Measurements from ENCODE around the gene LRP5. TPM values are rescaled to one million over a fixed set of nuclear protein-coding genes. Genes with fewer than 3 reads are reported as not detected.

The LRP5 gene
- total RNA-seq, 1 donor from 2014 or later = 20.2 TPM

DNA sequence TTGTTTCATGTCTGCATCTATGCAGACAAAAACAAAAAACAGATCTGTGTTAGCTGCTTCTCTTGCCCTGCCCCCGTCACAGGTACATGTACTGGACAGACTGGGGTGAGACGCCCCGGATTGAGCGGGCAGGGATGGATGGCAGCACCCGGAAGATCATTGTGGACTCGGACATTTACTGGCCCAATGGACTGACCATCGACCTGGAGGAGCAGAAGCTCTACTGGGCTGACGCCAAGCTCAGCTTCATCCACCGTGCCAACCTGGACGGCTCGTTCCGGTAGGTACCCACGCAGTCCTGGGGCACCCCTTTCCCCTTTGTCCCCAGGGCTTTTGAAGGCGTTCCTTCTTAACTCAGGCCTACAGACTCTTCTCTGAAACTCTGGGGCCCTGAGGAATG lies 45.2 kb downstream of the LRP5 start:
- no peak overlapping the region for H3K4me3 ChIP-seq (ENCODE audit: insufficient read depth, low read depth, low read length)
- peaks cover 2% of the 10 kb centered on the region for H3K4me1 Mint-ChIP-seq (ENCODE audit: low read depth, unreplicated experiment)
- no peaks in the 10 kb centered on the region for H3K27me3 Mint-ChIP-seq (ENCODE audit: low read depth, unreplicated experiment)
- peaks cover 4% of the 10 kb centered on the region for H3K9me3 ChIP-seq (ENCODE audit: insufficient read depth, low read depth, low read length)
- peaks cover 2% of the 10 kb centered on the region for H3K9me3 Mint-ChIP-seq (ENCODE audit: unreplicated experiment)
- peaks cover 19% of the 10 kb centered on the region for H3K36me3 Mint-ChIP-seq (ENCODE audit: low read depth, unreplicated experiment)
- H3K4me3 Mint-ChIP-seq (ENCODE audit: unreplicated experiment) = no peak overlapping the region
- H3K27ac Mint-ChIP-seq (ENCODE audit: unreplicated experiment) = no peak overlapping the region
- FAIRE-seq (no peak), DNase-seq (ENCODE audit: low read depth) (no peak)
- TF ChIP-seq EZH2 (IDR thresholded peaks at IDR 0.05; ENCODE audit: insufficient read depth, low read length) (no peak), CTCF (IDR thresholded peaks at IDR 0.05; ENCODE audit: insufficient read depth, low read depth, low read length) (no peak)
- H3K79me2 ChIP-seq (ENCODE audit: insufficient read depth, low read length) = peaks cover under 1% of the 10 kb centered on the region
- no peak overlapping the region for H3K4me2 ChIP-seq (ENCODE audit: low read length)
- H4K20me1 ChIP-seq (ENCODE audit: insufficient read depth, low read length) = peaks cover 4% of the 10 kb centered on the region
- H2AFZ ChIP-seq (ENCODE audit: low read depth, low read length) = no peak overlapping the region
- no peaks in the 10 kb centered on the region for H3K27me3 ChIP-seq (ENCODE audit: insufficient read depth, low read length)
- peaks cover 29% of the 10 kb centered on the region for H3K4me1 ChIP-seq (ENCODE audit: insufficient read depth, low read length)
- H3K36me3 ChIP-seq (ENCODE audit: insufficient read depth, low read length) = no peaks in the 10 kb centered on the region
- H3K9ac ChIP-seq (ENCODE audit: low read length) = no peak overlapping the region
- H3K27ac ChIP-seq (ENCODE audit: low read depth, low read length) = no peak overlapping the region

- FAIRE-seq (no peak), DNase-seq (ENCODE audit: low read depth) (no peak)
- Mint-ChIP-seq H3K4me3 (ENCODE audit: unreplicated experiment) (no peak overlapping the region), H3K9me3 (ENCODE audit: unreplicated experiment) (peaks cover 2% of the 10 kb centered on the region), H3K4me1 (ENCODE audit: low read depth, unreplicated experiment) (peaks cover 2% of the 10 kb centered on the region), H3K27me3 (ENCODE audit: low read depth, unreplicated experiment) (no peaks in the 10 kb centered on the region), H3K36me3 (ENCODE audit: low read depth, unreplicated experiment) (peaks cover 23% of the 10 kb centered on the region), H3K27ac (ENCODE audit: unreplicated experiment) (no peak overlapping the region)
- H3K27me3 ChIP-seq (ENCODE audit: insufficient read depth, low read length) = no peaks in the 10 kb centered on the region
- H3K4me2 ChIP-seq (ENCODE audit: low read length) = peak overlapping the region; percentile 15
- no peaks in the 10 kb centered on the region for H3K36me3 ChIP-seq (ENCODE audit: insufficient read depth, low read length)
- H3K79me2 ChIP-seq (ENCODE audit: insufficient read depth, low read length) = no peaks in the 10 kb centered on the region
- H3K27ac ChIP-seq (ENCODE audit: low read depth, low read length) = no peak overlapping the region
- H2AFZ ChIP-seq (ENCODE audit: low read depth, low read length) = no peak overlapping the region
- H3K9ac ChIP-seq (ENCODE audit: low read length) = no peak overlapping the region
- H3K4me1 ChIP-seq (ENCODE audit: insufficient read depth, low read length) = peaks cover 23% of the 10 kb centered on the region
- peaks cover 4% of the 10 kb centered on the region for H3K9me3 ChIP-seq (ENCODE audit: insufficient read depth, low read depth, low read length)
- peaks cover 4% of the 10 kb centered on the region for H4K20me1 ChIP-seq (ENCODE audit: insufficient read depth, low read length)
- TF ChIP-seq EZH2 (IDR thresholded peaks at IDR 0.05; ENCODE audit: insufficient read depth, low read length) (no peak), CTCF (IDR thresholded peaks at IDR 0.05; ENCODE audit: insufficient read depth, low read depth, low read length) (no peak)
- no peak overlapping the region for H3K4me3 ChIP-seq (ENCODE audit: insufficient read depth, low read depth, low read length)
Observed at GRCh38 chr11:68358416-68358815, 46.0 kb downstream of the LRP5 start.

DNA sequence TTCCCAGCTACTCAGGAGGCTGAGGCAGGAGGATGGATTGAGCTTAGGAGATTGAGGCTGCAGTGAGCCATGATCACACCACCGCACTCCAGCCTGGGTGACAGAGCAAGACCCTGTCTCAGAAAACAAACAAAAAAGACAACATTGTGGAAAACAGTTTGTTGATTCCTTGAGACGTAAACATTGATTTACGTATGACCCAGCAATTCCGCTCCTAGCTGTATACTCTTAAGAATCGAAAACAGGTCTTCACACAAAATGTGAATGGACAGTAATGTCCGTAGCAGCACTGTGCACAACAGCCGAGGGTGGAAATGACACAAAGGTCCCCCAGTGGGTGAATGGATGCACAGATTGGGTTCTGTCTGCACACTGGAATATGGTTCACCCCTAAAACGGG lies 49.3 kb downstream of the LRP5 start:
- H2AFZ ChIP-seq (ENCODE audit: low read depth, low read length) = no peak overlapping the region
- peaks cover 4% of the 10 kb centered on the region for H3K9me3 ChIP-seq (ENCODE audit: insufficient read depth, low read depth, low read length)
- no peaks in the 10 kb centered on the region for H3K27me3 ChIP-seq (ENCODE audit: insufficient read depth, low read length)
- H3K79me2 ChIP-seq (ENCODE audit: insufficient read depth, low read length) = no peaks in the 10 kb centered on the region
- TF ChIP-seq EZH2 (IDR thresholded peaks at IDR 0.05; ENCODE audit: insufficient read depth, low read length) (no peak), CTCF (IDR thresholded peaks at IDR 0.05; ENCODE audit: insufficient read depth, low read depth, low read length) (no peak)
- peaks cover 4% of the 10 kb centered on the region for H4K20me1 ChIP-seq (ENCODE audit: insufficient read depth, low read length)
- no peak overlapping the region for H3K9ac ChIP-seq (ENCODE audit: low read length)
- no peak for DNase-seq (ENCODE audit: low read depth)
- Mint-ChIP-seq H3K4me3 (ENCODE audit: unreplicated experiment) (no peak overlapping the region), H3K36me3 (ENCODE audit: low read depth, unreplicated experiment) (peaks cover 27% of the 10 kb centered on the region), H3K27ac (ENCODE audit: unreplicated experiment) (no peak overlapping the region), H3K4me1 (ENCODE audit: low read depth, unreplicated experiment) (no peaks in the 10 kb centered on the region), H3K9me3 (ENCODE audit: unreplicated experiment) (peaks cover 2% of the 10 kb centered on the region), H3K27me3 (ENCODE audit: low read depth, unreplicated experiment) (no peaks in the 10 kb centered on the region)
- no peak for FAIRE-seq
- no peak overlapping the region for H3K4me2 ChIP-seq (ENCODE audit: low read length)
- peaks cover 4% of the 10 kb centered on the region for H3K4me1 ChIP-seq (ENCODE audit: insufficient read depth, low read length)
- H3K36me3 ChIP-seq (ENCODE audit: insufficient read depth, low read length) = no peaks in the 10 kb centered on the region
- H3K4me3 ChIP-seq (ENCODE audit: insufficient read depth, low read depth, low read length) = no peak overlapping the region
- no peak overlapping the region for H3K27ac ChIP-seq (ENCODE audit: low read depth, low read length)

All from astrocyte (in vitro differentiated cells and primary cell).